ENCODE data around the gene LILRA2. TPM values are rescaled to one million over a fixed set of nuclear protein-coding genes. Genes with fewer than 3 reads are reported as not detected.

The LILRA2 gene
- total and polyA plus RNA-seq, 2 of the 13 experiments (the other 11 are each of a cell fraction or from before 2014, with no cell fraction given), result 0.53 TPM; not detected in 1

DNA sequence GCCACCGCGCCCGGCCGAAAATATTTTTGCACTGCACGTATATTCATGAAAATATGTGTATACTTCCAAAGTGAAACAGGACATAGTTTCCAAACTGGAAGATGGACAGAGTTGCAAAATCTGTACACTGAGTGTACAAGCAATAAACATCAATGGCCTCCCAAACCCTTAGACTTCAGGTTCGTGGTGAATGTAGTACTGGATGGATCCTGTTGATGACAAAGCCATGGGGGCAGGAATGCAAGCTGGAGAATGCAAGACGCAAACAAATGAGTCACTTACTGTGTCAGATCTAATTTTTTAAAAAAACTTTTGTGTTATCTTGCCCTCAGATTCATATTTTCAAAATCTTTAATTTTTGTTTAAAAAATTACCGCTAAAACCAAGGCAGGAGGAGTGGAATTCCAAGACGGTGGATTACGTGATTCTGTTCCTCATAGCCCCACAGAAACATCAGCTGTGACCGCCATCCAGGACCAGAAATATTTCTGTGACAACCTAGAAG is 12.7 kb upstream of the LILRA2 start:
- CTCF ChIA-PET (ENCODE audit: low intra/inter-chr PET ratio, low total read pairs), result no interaction called here
- no peak overlapping the region for H3K4me3 ChIP-seq (replicated peaks in 1 of 3; ENCODE audit: insufficient read depth in 1 of 3, low read depth in 2 of 3, low read length in 3 of 3)
- ATAC-seq (no peak), DNase-seq (ENCODE audit: low spot score) (no peak), FAIRE-seq (no peak)
- POLR2A ChIA-PET, result no interaction called here
- no peaks in the 10 kb centered on the region; a peak in 1 of 5 replicates for H3K27me3 ChIP-seq (ENCODE audit: control insufficient read depth in 1 of 2, insufficient read depth in 2 of 2, low read length in 2 of 2)
- H3K4me2 ChIP-seq (ENCODE audit: low read depth, low read length), result no peak overlapping the region
- no peak overlapping the region for H2AFZ ChIP-seq (ENCODE audit: low read length)
- H3K4me1 ChIP-seq (ENCODE audit: insufficient read depth, low read length), result no peaks in the 10 kb centered on the region
- no peaks in the 10 kb centered on the region for H3K9me3 ChIP-seq (ENCODE audit: low read length)
- no peaks in the 10 kb centered on the region for H3K36me3 ChIP-seq (replicated peaks in 1 of 2; ENCODE audit: control insufficient read depth in 1 of 2, insufficient read depth in 2 of 2, low read length in 2 of 2)
- H4K20me1 ChIP-seq (ENCODE audit: insufficient read depth, low read length), result no peaks in the 10 kb centered on the region
- no TSS peak for BruUV-seq (replicated peaks)
- H3K79me2 ChIP-seq (ENCODE audit: insufficient read depth, low read length), result no peaks in the 10 kb centered on the region
- WGBS (ENCODE audit: low lambda C conversion rate), result 51% methylated on average over 8 of the region's 11 CpGs
- no peak overlapping the region for H3K9ac ChIP-seq (ENCODE audit: insufficient read depth, low read depth, low read length)
- no peak overlapping the region for H3K27ac ChIP-seq (ENCODE audit: extremely low read length, insufficient read depth, low read length)
- in situ Hi-C loops (cut with HindIII; ENCODE audit: extremely low pct_ligation_motif_present, low pct_unique_long_range_greater_than_20kb), result no loop called here
- no peak for TF ChIP-seq SIN3A (IDR thresholded peaks at IDR 0.05; ENCODE audit: borderline replicate concordance, low read depth, low read length)
- no peak for TF ChIP-seq GLI4 (CRISPR knock-in tag; IDR thresholded peaks at IDR 0.05; ENCODE audit: borderline replicate concordance)
- TF ChIP-seq, protein P1, sequence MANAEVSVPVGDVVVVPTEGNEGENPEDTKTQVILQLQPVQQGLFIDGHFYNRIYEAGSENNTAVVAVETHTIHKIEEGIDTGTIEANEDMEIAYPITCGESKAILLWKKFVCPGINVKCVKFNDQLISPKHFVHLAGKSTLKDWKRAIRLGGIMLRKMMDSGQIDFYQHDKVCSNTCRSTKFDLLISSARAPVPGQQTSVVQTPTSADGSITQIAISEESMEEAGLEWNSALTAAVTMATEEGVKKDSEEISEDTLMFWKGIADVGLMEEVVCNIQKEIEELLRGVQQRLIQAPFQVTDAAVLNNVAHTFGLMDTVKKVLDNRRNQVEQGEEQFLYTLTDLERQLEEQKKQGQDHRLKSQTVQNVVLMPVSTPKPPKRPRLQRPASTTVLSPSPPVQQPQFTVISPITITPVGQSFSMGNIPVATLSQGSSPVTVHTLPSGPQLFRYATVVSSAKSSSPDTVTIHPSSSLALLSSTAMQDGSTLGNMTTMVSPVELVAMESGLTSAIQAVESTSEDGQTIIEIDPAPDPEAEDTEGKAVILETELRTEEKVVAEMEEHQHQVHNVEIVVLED (CRISPR knock-in tag; IDR thresholded peaks at IDR 0.05; ENCODE audit: borderline replicate concordance), result no peak
- no peak for TF ChIP-seq NAIF1 (CRISPR knock-in tag; IDR thresholded peaks at IDR 0.05; ENCODE audit: borderline replicate concordance)
- no peak for TF ChIP-seq ZNF530 (CRISPR knock-in tag; IDR thresholded peaks at IDR 0.05; ENCODE audit: low read depth)
- no peak for TF ChIP-seq KLF6 (CRISPR knock-in tag; IDR thresholded peaks at IDR 0.05)
- TF ChIP-seq, protein P2, sequence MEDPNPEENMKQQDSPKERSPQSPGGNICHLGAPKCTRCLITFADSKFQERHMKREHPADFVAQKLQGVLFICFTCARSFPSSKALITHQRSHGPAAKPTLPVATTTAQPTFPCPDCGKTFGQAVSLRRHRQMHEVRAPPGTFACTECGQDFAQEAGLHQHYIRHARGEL (CRISPR knock-in tag; IDR thresholded peaks at IDR 0.05), result no peak
- TF ChIP-seq ZFP36L2 (CRISPR knock-in tag; IDR thresholded peaks at IDR 0.05), result no peak
- TF ChIP-seq, protein P3, sequence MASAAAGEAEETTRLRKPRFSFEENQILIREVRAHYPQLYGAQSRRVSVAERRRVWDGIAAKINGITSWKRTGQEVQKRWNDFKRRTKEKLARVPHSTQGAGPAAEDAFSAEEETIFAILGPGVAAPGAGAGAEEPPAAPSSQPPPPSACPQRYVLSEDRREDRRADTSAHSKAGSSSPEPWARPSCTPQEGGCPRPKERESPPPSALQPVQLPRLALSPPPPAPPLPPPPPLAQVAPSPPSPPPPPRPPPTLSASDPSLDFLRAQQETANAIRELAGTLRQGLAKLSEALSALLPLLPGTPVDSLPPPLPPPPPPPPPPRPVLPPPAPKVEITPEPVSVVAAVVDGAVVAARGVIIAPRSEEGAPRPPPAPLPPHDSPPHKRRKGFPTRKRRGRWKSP (CRISPR knock-in tag; IDR thresholded peaks at IDR 0.05), result no peak
- TF ChIP-seq, protein P4, sequence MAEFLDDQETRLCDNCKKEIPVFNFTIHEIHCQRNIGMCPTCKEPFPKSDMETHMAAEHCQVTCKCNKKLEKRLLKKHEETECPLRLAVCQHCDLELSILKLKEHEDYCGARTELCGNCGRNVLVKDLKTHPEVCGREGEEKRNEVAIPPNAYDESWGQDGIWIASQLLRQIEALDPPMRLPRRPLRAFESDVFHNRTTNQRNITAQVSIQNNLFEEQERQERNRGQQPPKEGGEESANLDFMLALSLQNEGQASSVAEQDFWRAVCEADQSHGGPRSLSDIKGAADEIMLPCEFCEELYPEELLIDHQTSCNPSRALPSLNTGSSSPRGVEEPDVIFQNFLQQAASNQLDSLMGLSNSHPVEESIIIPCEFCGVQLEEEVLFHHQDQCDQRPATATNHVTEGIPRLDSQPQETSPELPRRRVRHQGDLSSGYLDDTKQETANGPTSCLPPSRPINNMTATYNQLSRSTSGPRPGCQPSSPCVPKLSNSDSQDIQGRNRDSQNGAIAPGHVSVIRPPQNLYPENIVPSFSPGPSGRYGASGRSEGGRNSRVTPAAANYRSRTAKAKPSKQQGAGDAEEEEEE (CRISPR knock-in tag; IDR thresholded peaks at IDR 0.05; ENCODE audit: borderline replicate concordance), result no peak
- intact Hi-C loops (cut with micrococcal nuclease; ENCODE audit: unreplicated experiment), result no loop called here
